H1 (cell line): ENCODE data around the gene RABEP2. TPM values are rescaled to one million over a fixed set of nuclear protein-coding genes. Genes with fewer than 3 reads are reported as not detected.

Experiments used
- CTCF ChIA-PET: fragments of 300-600 bp; sonication (Branson Sonifier 250); formaldehyde crosslinking; loops from one replicate; lab custom pipeline; 2021; ENCODE audit not compliant: partially characterized antibody; lab: Charles Lee
- POLR2A ChIA-PET: fragments of 300-600 bp; sonication (Branson Sonifier 250); formaldehyde crosslinking; loops from one replicate; lab custom pipeline; 2021; ENCODE audit warnings: inconsistent platforms; ENCODE audit not compliant: partially characterized antibody; lab: Charles Lee
- DNase-seq, 2 experiments: peaks; one replicate each; pipeline versions ENCODE4 v3.0.0 to v3.0.0-alpha.2; 2010 to 2022; ENCODE audit warnings: low spot score in 2 of 2, low read depth in 1 of 2, mixed read lengths in 1 of 2
- FAIRE-seq: peaks from 2 replicates; lab custom pipeline; 2011; peaks lifted over from hg19 to GRCh38; lab: Jason Lieb, UNC
- H2AFZ ChIP-seq: 2 replicates; pipeline ENCODE4 v1.8.1; 2012; ENCODE audit warnings: low read length, inconsistent platforms
- H2AK5ac ChIP-seq: 2 replicates; pipeline ENCODE4 v1.6.1; 2013; ENCODE audit warnings: low read depth, low read length
- H2BK120ac ChIP-seq: replicated peaks from 2 replicates; pipeline ENCODE3; 2013; ENCODE audit warnings: low read depth, low read length, inconsistent platforms
- H2BK12ac ChIP-seq: 2 replicates; pipeline ENCODE4 v1.6.1; 2013; ENCODE audit warnings: low read depth, low read length
- H2BK15ac ChIP-seq: 2 replicates; pipeline ENCODE4 v1.6.1; 2013; ENCODE audit warnings: low read length
- H2BK20ac ChIP-seq: 2 replicates; pipeline ENCODE4 v1.6.1; 2013; ENCODE audit warnings: low read length
- H2BK5ac ChIP-seq: 2 replicates; pipeline ENCODE4 v1.6.1; 2013; ENCODE audit warnings: low read depth, low read length
- H3K14ac ChIP-seq: 2 replicates; pipeline ENCODE4 v1.6.1; 2013; ENCODE audit warnings: inconsistent platforms; ENCODE audit not compliant: insufficient read length
- H3K18ac ChIP-seq: 2 replicates; pipeline ENCODE4 v1.6.1; 2013; ENCODE audit warnings: low read length; ENCODE audit errors: extremely low read depth
- H3K23ac ChIP-seq: 2 replicates; pipeline ENCODE4 v1.6.1; 2013; ENCODE audit warnings: inconsistent platforms; ENCODE audit not compliant: insufficient read length
- H3K23me2 ChIP-seq: 2 replicates; pipeline ENCODE4 v1.6.1; 2013; ENCODE audit warnings: low read depth, low read length
- H3K27ac ChIP-seq: 2 replicates; pipeline ENCODE4 v1.6.1; 2011; ENCODE audit warnings: low read depth, low read length, inconsistent platforms
- H3K27me3 ChIP-seq, 4 experiments: replicated peaks in 1 of 4; 1 replicate in 1 of 4; 2 replicates in 3 of 4; pipeline versions ENCODE4 v1.6.1 to v1.8.1; 2011 to 2013; ENCODE audit warnings: low read length in 3 of 4, mild to moderate bottlenecking in 3 of 4, inconsistent platforms in 2 of 4, mixed read lengths in 2 of 4, moderate library complexity in 1 of 4; ENCODE audit not compliant: control insufficient read depth in 3 of 4, insufficient read depth in 3 of 4; ENCODE audit errors: extremely low read depth in 1 of 4
- H3K36me3 ChIP-seq, 4 experiments: 2 replicates each; pipeline versions ENCODE4 v1.6.1 to v1.8.1; 2011 to 2013; ENCODE audit warnings: mild to moderate bottlenecking in 4 of 4, low read length in 3 of 4, moderate library complexity in 2 of 4, control low read depth in 1 of 4, inconsistent platforms in 1 of 4; ENCODE audit not compliant: insufficient read depth in 4 of 4, control insufficient read depth in 2 of 4
- H3K4ac ChIP-seq: replicated peaks from 2 replicates; pipeline ENCODE3; 2013; ENCODE audit warnings: low read length, low read depth, mixed read lengths, inconsistent platforms; ENCODE audit not compliant: insufficient read length
- H3K4me1 ChIP-seq, 4 experiments: replicated peaks in 1 of 4; 1 replicate in 1 of 4; 2 replicates in 3 of 4; pipeline versions ENCODE4 v1.6.1 to v1.8.1; 2011 to 2013; ENCODE audit warnings: low read length in 3 of 4, inconsistent platforms in 2 of 4, mixed read lengths in 1 of 4; ENCODE audit not compliant: insufficient read depth in 4 of 4, control insufficient read depth in 3 of 4
- H3K4me2 ChIP-seq, 2 experiments: 2 replicates each; pipeline versions ENCODE4 v1.6.1 to v1.8.1; 2011 to 2013; ENCODE audit warnings: low read depth in 2 of 2, low read length in 2 of 2, control low read depth in 1 of 2, inconsistent platforms in 1 of 2, mild to moderate bottlenecking in 1 of 2; ENCODE audit not compliant: insufficient read depth in 1 of 2
- H3K4me3 ChIP-seq, 4 experiments: fragments of 200-600, 300-600 bp in 1 of 4; sonication (generic), shearing (Covaris generic), sonication (Bioruptor Twin) in 1 of 4; 2 replicates each; pipeline versions ENCODE4 v1.5.1 to v1.8.1; 2011 to 2016; ENCODE audit warnings: low read length in 4 of 4, low read depth in 3 of 4, control low read depth in 2 of 4, inconsistent platforms in 2 of 4, mild to moderate bottlenecking in 2 of 4, mixed read lengths in 1 of 4, moderate library complexity in 1 of 4; ENCODE audit not compliant: insufficient read depth in 2 of 4; ENCODE audit errors: extremely low read depth in 1 of 4
- H3K56ac ChIP-seq: replicated peaks from 2 replicates; pipeline ENCODE3; 2013; ENCODE audit warnings: low read depth, mild to moderate bottlenecking, mixed read lengths, low read length, inconsistent platforms; ENCODE audit not compliant: insufficient read length
- H3K79me1 ChIP-seq: 2 replicates; pipeline ENCODE4 v1.6.1; 2013; ENCODE audit warnings: low read depth, low read length, control low read depth
- H3K79me2 ChIP-seq, 2 experiments: 2 replicates each; pipeline versions ENCODE4 v1.6.1 to v1.8.1; 2012 to 2013; ENCODE audit warnings: low read length in 2 of 2, mild to moderate bottlenecking in 2 of 2, inconsistent platforms in 1 of 2; ENCODE audit not compliant: insufficient read depth in 2 of 2, control insufficient read depth in 1 of 2
- H3K9ac ChIP-seq, 4 experiments: replicated peaks in 1 of 4; 1 replicate in 1 of 4; 2 replicates in 3 of 4; pipeline versions ENCODE4 v1.6.1 to v1.8.1; 2011 to 2013; ENCODE audit warnings: low read depth in 3 of 4, low read length in 3 of 4, control low read depth in 2 of 4, mild to moderate bottlenecking in 2 of 4, moderate library complexity in 2 of 4, inconsistent platforms in 1 of 4; ENCODE audit errors: extremely low read depth in 1 of 4
- H3K9me3 ChIP-seq, 2 experiments: 2 replicates each; pipeline versions ENCODE4 v1.6.1 to v1.8.1; 2012 to 2013; ENCODE audit warnings: mild to moderate bottlenecking in 2 of 2, moderate library complexity in 2 of 2, control low read depth in 1 of 2, inconsistent platforms in 1 of 2, low read depth in 1 of 2, low read length in 1 of 2, mixed read lengths in 1 of 2; ENCODE audit not compliant: insufficient read depth in 2 of 2
- H4K20me1 ChIP-seq, 2 experiments: replicated peaks in 1 of 2; 2 replicates each; pipeline versions ENCODE3 to v1.8.1; 2011 to 2013; ENCODE audit warnings: inconsistent platforms in 2 of 2, low read length in 2 of 2, mild to moderate bottlenecking in 1 of 2; ENCODE audit not compliant: insufficient read depth in 2 of 2, control insufficient read depth in 1 of 2
- H4K5ac ChIP-seq: 2 replicates; pipeline ENCODE4 v1.6.1; 2013; ENCODE audit warnings: low read length, low read depth, mixed read lengths, inconsistent platforms; ENCODE audit not compliant: insufficient read length
- H4K8ac ChIP-seq: 2 replicates; pipeline ENCODE4 v1.8.0; 2013; ENCODE audit warnings: mild to moderate bottlenecking, moderate library complexity, low read length, inconsistent platforms; ENCODE audit not compliant: insufficient read depth; ENCODE audit errors: extremely low read depth
- H4K91ac ChIP-seq: replicated peaks from 2 replicates; pipeline ENCODE3; 2013; ENCODE audit warnings: low read length, mixed read lengths, inconsistent platforms; ENCODE audit not compliant: insufficient read length
- BACH1 ChIP-seq: IDR thresholded peaks from 2 replicates; pipeline ENCODE4 v1.6.1; 2012; ENCODE audit warnings: low read length, improper control_type of control experiment
- CBX8 ChIP-seq: fragments of 300-800, 300-1000 bp; sonication (generic); IDR thresholded peaks from 2 replicates; pipeline ENCODE4 v1.7.1; 2016; ENCODE audit warnings: low read depth, low read length, borderline replicate concordance
- CHD1 ChIP-seq: IDR thresholded peaks from 2 replicates; pipeline ENCODE4 v1.6.1; 2012; ENCODE audit warnings: low read depth, low read length, improper control_type of control experiment
- CTBP2 ChIP-seq: IDR thresholded peaks from 2 replicates; pipeline ENCODE4 v1.7.0; 2011; ENCODE audit warnings: borderline replicate concordance, mild to moderate bottlenecking, moderate library complexity, mixed read lengths, low read length; ENCODE audit not compliant: insufficient read depth, insufficient read length
- POLR2A ChIP-seq, 2 experiments: IDR thresholded peaks; 1 replicate in 1 of 2; 2 replicates in 1 of 2; pipeline ENCODE4 v1.6.1; 2011; ENCODE audit warnings: low read depth in 2 of 2, low read length in 2 of 2, mild to moderate bottlenecking in 2 of 2; ENCODE audit errors: control extremely low read depth in 1 of 2
- POU5F1 ChIP-seq: IDR thresholded peaks from 2 replicates; pipeline ENCODE4 v1.6.1; 2011; ENCODE audit warnings: low read depth, mild to moderate bottlenecking, low read length, moderate library complexity
- RFX5 ChIP-seq: IDR thresholded peaks from 2 replicates; pipeline ENCODE4 v1.6.1; 2011; ENCODE audit warnings: low read depth, low read length, improper control_type of control experiment, borderline replicate concordance
- SAP30 ChIP-seq: fragments of 300-600 bp; sonication (generic); IDR thresholded peaks from 2 replicates; pipeline ENCODE4 v1.7.1; 2012; ENCODE audit warnings: low read length, moderate library complexity, mild to moderate bottlenecking, inconsistent platforms; ENCODE audit not compliant: insufficient read depth, insufficient replicate concordance
- SIRT6 ChIP-seq: IDR thresholded peaks from one replicate; pipeline ENCODE4 v1.7.1; 2012; ENCODE audit warnings: low read length, inconsistent platforms
- SP1 ChIP-seq: IDR thresholded peaks from 2 replicates; pipeline ENCODE4 v1.6.1; 2011; ENCODE audit warnings: low read depth, low read length
- SRF ChIP-seq: IDR thresholded peaks from 2 replicates; pipeline ENCODE4 v1.6.1; 2011; ENCODE audit warnings: mild to moderate bottlenecking, low read depth, low read length, moderate library complexity
- TAF7 ChIP-seq: optimal IDR thresholded peaks from 2 replicates; pipeline ENCODE3; 2011; ENCODE audit warnings: low read depth, mild to moderate bottlenecking, inconsistent platforms, low read length, moderate library complexity, borderline replicate concordance
- TCF12 ChIP-seq: IDR thresholded peaks from 2 replicates; pipeline ENCODE4 v1.6.1; 2011; ENCODE audit warnings: low read depth, mild to moderate bottlenecking, low read length
- WGBS, 2 experiments: shearing (Covaris generic) in 1 of 2; methylation state at CpG; one replicate each; pipeline versions ENCODE4 v1.1.6 to v1.1.7; 2013 to 2015; ENCODE audit warnings: low lambda C conversion rate in 2 of 2, mixed read lengths in 2 of 2, inconsistent platforms in 1 of 2, low coverage in 1 of 2, missing lambda C conversion rate in 1 of 2; ENCODE audit not compliant: insufficient replicate concordance in 2 of 2, insufficient coverage in 1 of 2, insufficient read length in 1 of 2; ENCODE audit errors: extremely low coverage in 1 of 2, missing lambda C conversion rate in 1 of 2; 5-methylcytosine and 5-hydroxymethylcytosine counted together
- polyA plus RNA-seq, 7 experiments: library from polyadenylated mRNA; depleted of rRNA in 3 of 7; stranded (reverse) in 5 of 7; unstranded in 2 of 7; fragments of >200 nt in 5 of 7; fragments of 200-250 nt in 2 of 7; gene quantifications; 1 replicate in 5 of 7; 2 replicates in 1 of 7; 4 replicates in 1 of 7; pipeline versions ENCODE4 v1.2.1 to v1.2.3, GENCODE V29; 2011 to 2013; ENCODE audit warnings: missing spikeins in 2 of 7, mixed read lengths in 2 of 7
- total RNA-seq: library from RNA; stranded (reverse); fragmentation: NEBNext Ultra II Directional; extraction: Animal tissue kit (Norgen Biotek cat#: 25700); gene quantifications from 2 replicates; pipeline ENCODE4 v1.2.1, GENCODE V29; 2021

Gene RABEP2
- total and polyA plus RNA-seq, 2 of the 8 experiments (the other 6 are each of a cell fraction or from before 2014, with no cell fraction given) = 10.4 to 14.9 TPM

GRCh38 chr16:28872952-28873351 is 52.1 kb downstream of the RABEP2 start:
- H4K91ac ChIP-seq = no peak overlapping the region
- WGBS, 2 experiments = 95% methylated on average over 7 of the region's 15 CpGs; no CpG with 5 or more reads in 1 of the 2 experiments
- ChIA-PET POLR2A (interaction anchor here (0.5 to 13.3 kb wide), 8 partner anchors 10 to 72 kb away, joined by 3 to 164 read pairs (median 4); partner anchors contain the start of genes SH2B1 and TUFM), CTCF (interaction anchor here (0.7 to 5.1 kb wide), 17 partner anchors 7 to 107 kb away, joined by 3 to 42 read pairs (median 6); partner anchors contain the start of genes NFATC2IP, SH2B1 and TUFM)
- H2AFZ ChIP-seq = no peak overlapping the region
- no peak overlapping the region for H3K4me2 ChIP-seq
- no peak overlapping the region for H2BK5ac ChIP-seq
- H3K56ac ChIP-seq = no peak overlapping the region
- no peak overlapping the region for H2BK120ac ChIP-seq
- FAIRE-seq (no peak), DNase-seq (no peak)
- H3K79me1 ChIP-seq = peaks cover 2% of the 10 kb centered on the region
- no peaks in the 10 kb centered on the region for H3K27me3 ChIP-seq
- 0 out of 2 replicates have a peak overlapping the region, but pooled peaks have one; percentile 23 for H2BK12ac ChIP-seq
- no peak overlapping the region for H3K9ac ChIP-seq
- H3K27ac ChIP-seq = no peak overlapping the region
- no peak overlapping the region for H3K14ac ChIP-seq
- H3K4me3 ChIP-seq = no peak overlapping the region
- TF ChIP-seq CTBP2 = no peak
- no peak for TF ChIP-seq CHD1
- no peak for TF ChIP-seq BACH1
- no peak for TF ChIP-seq RFX5
- no peak for TF ChIP-seq SAP30
- TF ChIP-seq SP1 = no peak
- no peak for TF ChIP-seq TAF7
- TF ChIP-seq CBX8 = no peak
- no peak for TF ChIP-seq SRF
- no peak for TF ChIP-seq TCF12
- no peak for TF ChIP-seq SIRT6
- TF ChIP-seq POU5F1 = no peak
- no peak for TF ChIP-seq POLR2A (IDR thresholded peaks at IDR 0.05; ENCODE audit: control extremely low read depth in 1 of 2, low read depth in 2 of 2, low read length in 2 of 2)
- H2BK15ac ChIP-seq = no peak overlapping the region
- H3K18ac ChIP-seq = no peak overlapping the region
- H2BK20ac ChIP-seq = no peak overlapping the region
- no peak overlapping the region for H4K5ac ChIP-seq
- peaks cover 2 to 21% of the 10 kb centered on the region in 2 experiments for H4K20me1 ChIP-seq
- H2AK5ac ChIP-seq = no peak overlapping the region
- no peaks in the 10 kb centered on the region for H3K79me2 ChIP-seq
- H3K36me3 ChIP-seq = peaks cover 16 to 28% (median 17%) of the 10 kb centered on the region in 4 experiments
- H3K23me2 ChIP-seq = no peaks in the 10 kb centered on the region
- H4K8ac ChIP-seq = no peak overlapping the region
- no peak overlapping the region for H3K4ac ChIP-seq
- H3K23ac ChIP-seq = no peak overlapping the region
- no peaks in the 10 kb centered on the region for H3K9me3 ChIP-seq
- peaks cover 0 to 14% (median 9%) of the 10 kb centered on the region in 4 experiments; a peak in 6 of 7 replicates for H3K4me1 ChIP-seq
